Hindlimb muscle (tissue), 1 donor: ENCODE measurements around the gene HIGD1A. TPM values are rescaled to one million over a fixed set of nuclear protein-coding genes. Genes with fewer than 3 reads are reported as not detected.

Source experiments
- DNase-seq: peaks from one replicate; pipeline ENCODE4 v3.0.0-alpha.2; 2013
- polyA plus RNA-seq: library from polyadenylated mRNA; unstranded; fragments of 120-200 nt; gene quantifications from one replicate; pipeline ENCODE4 v1.2.1, GENCODE V29; 2013; ENCODE audit not compliant: insufficient read length

Gene HIGD1A
- polyA plus RNA-seq, 1 donor, result 63.7 TPM

GRCh38 chr3:42753757-42754156, 50.5 kb downstream of the HIGD1A start:
- no peak for DNase-seq

GRCh38 chr3:42752961-42753360, 51.3 kb downstream of the HIGD1A start:
- no peak for DNase-seq

- DNase-seq, result no peak
These were observed 51.8 kb downstream of the HIGD1A start for GRCh38 chr3:42752441-42752840.

- no peak for DNase-seq
These were observed 52.7 kb downstream of the HIGD1A start for GRCh38 chr3:42751609-42752008.

- DNase-seq, result no peak
These were observed 53.5 kb downstream of the HIGD1A start for GRCh38 chr3:42750834-42751233.

- DNase-seq, result no peak
These were observed 54.5 kb downstream of the HIGD1A start for GRCh38 chr3:42749753-42750231.

GRCh38 chr3:42749025-42749752, 55.1 kb downstream of the HIGD1A start:
- no peak for DNase-seq

- no peak for DNase-seq
These were observed 56.7 kb downstream of the HIGD1A start for GRCh38 chr3:42747581-42747980.

- no peak for DNase-seq
These were observed 57.5 kb downstream of the HIGD1A start for GRCh38 chr3:42746455-42747450.

- DNase-seq, result no peak
These were observed 58.4 kb downstream of the HIGD1A start for GRCh38 chr3:42745776-42746454.

- no peak for DNase-seq
These were observed 59.0 kb downstream of the HIGD1A start for GRCh38 chr3:42745291-42745745.

- DNase-seq, result no peak
These were observed 60.9 kb downstream of the HIGD1A start for GRCh38 chr3:42743204-42743995.

- DNase-seq, result no peak
These were observed 61.6 kb downstream of the HIGD1A start for GRCh38 chr3:42742688-42743087.

GRCh38 chr3:42742259-42742658, 62.0 kb downstream of the HIGD1A start:
- no peak for DNase-seq

- no peak for DNase-seq
These were observed 62.5 kb downstream of the HIGD1A start for GRCh38 chr3:42741796-42742195.

GRCh38 chr3:42739401-42740158, 64.7 kb downstream of the HIGD1A start:
- no peak for DNase-seq

- DNase-seq, result no peak
These were observed 67.8 kb downstream of the HIGD1A start for GRCh38 chr3:42736531-42736930.

GRCh38 chr3:42736081-42736480, 68.2 kb downstream of the HIGD1A start:
- no peak for DNase-seq

GRCh38 chr3:42735615-42736014, 68.7 kb downstream of the HIGD1A start:
- no peak for DNase-seq

- DNase-seq, result no peak
These were observed 69.3 kb downstream of the HIGD1A start for GRCh38 chr3:42735019-42735418.

GRCh38 chr3:42734263-42734860, 69.9 kb downstream of the HIGD1A start:
- DNase-seq, result no peak
